Caco-2 (cell line): Measurements from ENCODE around the gene OLA1. TPM values are rescaled to one million over a fixed set of nuclear protein-coding genes. Genes with fewer than 3 reads are reported as not detected.

Source experiments
- BruUV-seq: library from RNA; stranded (reverse); fragments of 400-500 nt; replicated peaks from 2 replicates; lab custom pipeline; 2021; lab: Mats Ljungman, UMichigan
- CTCF ChIA-PET: fragments of 300-600 bp; sonication (Branson Sonifier 250); formaldehyde crosslinking; loops from one replicate; lab custom pipeline; 2022; ENCODE audit warnings: antibody characterized with exemption; lab: Charles Lee
- POLR2A ChIA-PET: fragments of 300-600 bp; sonication (Branson Sonifier 250); formaldehyde crosslinking; loops from one replicate; lab custom pipeline; 2022; ENCODE audit warnings: antibody characterized with exemption; lab: Charles Lee
- DNase-seq, 2 experiments: peaks; one replicate each; pipeline versions ENCODE4 v3.0.0 to v3.0.0-alpha.2; 2020 to 2022
- H3K27me3 ChIP-seq: replicated peaks from 2 replicates; pipeline ENCODE4 v1.6.0; 2011; ENCODE audit warnings: low read length; ENCODE audit not compliant: control insufficient read depth, insufficient read depth
- H3K36me3 ChIP-seq: 2 replicates; pipeline ENCODE4 v1.5.1; 2011; ENCODE audit warnings: low read length; ENCODE audit not compliant: control insufficient read depth, insufficient read depth
- H3K4me1 ChIP-seq: fragments of 250-450 bp; sonication (Bioruptor Pico); 2 replicates; pipeline ENCODE4 v1.5.1; 2020; ENCODE audit warnings: mild to moderate bottlenecking
- H3K4me3 ChIP-seq: 2 replicates; pipeline ENCODE4 v1.5.1; 2011; ENCODE audit warnings: low read depth, mild to moderate bottlenecking, control low read depth, low read length
- H3K9me3 ChIP-seq: fragments of 250-450 bp; sonication (Bioruptor Pico); 2 replicates; pipeline ENCODE4 v1.5.1; 2020; ENCODE audit warnings: mild to moderate bottlenecking, moderate library complexity
- H3K27ac Mint-ChIP-seq: one replicate; pipeline ENCODE4 v1.8.0; 2022; ENCODE audit warnings: mixed read lengths; ENCODE audit not compliant: unreplicated experiment
- H3K27me3 Mint-ChIP-seq: one replicate; pipeline ENCODE4 v1.8.0; 2022; ENCODE audit warnings: mixed read lengths; ENCODE audit not compliant: insufficient read depth, unreplicated experiment
- H3K36me3 Mint-ChIP-seq: one replicate; pipeline ENCODE4 v1.8.0; 2022; ENCODE audit warnings: mild to moderate bottlenecking, mixed read lengths; ENCODE audit not compliant: insufficient read depth, unreplicated experiment
- H3K4me1 Mint-ChIP-seq: one replicate; pipeline ENCODE4 v1.8.0; 2022; ENCODE audit warnings: low read depth, mixed read lengths; ENCODE audit not compliant: unreplicated experiment
- H3K4me3 Mint-ChIP-seq: one replicate; pipeline ENCODE4 v1.8.0; 2022; ENCODE audit warnings: mild to moderate bottlenecking, moderate library complexity, mixed read lengths; ENCODE audit not compliant: unreplicated experiment
- H3K9me3 Mint-ChIP-seq: one replicate; pipeline ENCODE4 v1.8.0; 2022; ENCODE audit warnings: mixed read lengths; ENCODE audit not compliant: unreplicated experiment
- CTCF ChIP-seq, 2 experiments: fragments of 200-600 bp in 1 of 2; IDR thresholded peaks; 1 replicate in 1 of 2; 2 replicates in 1 of 2; pipeline versions ENCODE4 v1.5.1 to v1.8.0; 2011 to 2022; ENCODE audit warnings: antibody characterized with exemption in 1 of 2, control low read depth in 1 of 2, inconsistent platforms in 1 of 2, low read depth in 1 of 2, low read length in 1 of 2, mild to moderate bottlenecking in 1 of 2, moderate library complexity in 1 of 2; ENCODE audit not compliant: insufficient read depth in 1 of 2, severe bottlenecking in 1 of 2, unreplicated experiment in 1 of 2
- intact Hi-C: fragments of 100-400 bp; cut with micrococcal nuclease; formaldehyde crosslinking; loops from one replicate; pipeline ENCODE4 v1.10.0; 2022; ENCODE audit not compliant: unreplicated experiment
- total RNA-seq: library from RNA; stranded (reverse); gene quantifications from 2 replicates; pipeline ENCODE4 v1.2.3, GENCODE V29; 2022

The OLA1 gene
- total RNA-seq, 1 experiment from 2014 or later, result 177 TPM

DNA sequence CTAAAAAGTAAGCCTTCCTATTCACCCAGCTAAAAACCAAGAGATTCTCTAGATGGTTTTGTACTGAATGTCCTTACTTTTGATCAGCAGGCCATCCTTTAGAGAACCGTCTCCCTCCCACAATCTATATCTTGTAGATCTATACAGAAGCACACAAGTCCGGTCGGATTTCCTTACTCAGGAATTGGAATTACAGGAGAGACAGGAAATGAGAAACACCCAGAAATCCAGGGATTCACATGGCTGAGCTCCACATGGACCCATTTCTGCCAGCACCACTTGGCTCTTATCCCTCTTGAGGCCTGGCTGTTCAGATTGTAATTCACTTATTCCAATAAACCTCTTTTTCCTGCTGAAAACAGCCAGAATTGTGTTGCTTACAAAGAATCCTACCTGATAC is 4.5 kb downstream of the OLA1 start:
- no peak for TF ChIP-seq CTCF (IDR thresholded peaks at IDR 0.05; ENCODE audit: insufficient read depth in 1 of 2, low read depth in 1 of 2, low read length in 1 of 2, severe bottlenecking in 1 of 2, unreplicated experiment in 1 of 2)
- H3K27ac Mint-ChIP-seq, result no peak overlapping the region
- no peak for DNase-seq
- H3K9me3 Mint-ChIP-seq, result no peaks in the 10 kb centered on the region
- CTCF ChIA-PET, result no interaction called here
- peaks cover 2% of the 10 kb centered on the region; the same call in 1 of the 2 replicates for H3K36me3 ChIP-seq
- BruUV-seq, result no TSS peak
- no peaks in the 10 kb centered on the region for H3K9me3 ChIP-seq
- intact Hi-C loops, result loop anchor here (10.0 kb wide), 1 partner anchor 279 kb away; the partner anchor contains the start of gene SP3
- peaks cover 6% of the 10 kb centered on the region; the same call in 1 of the 2 replicates for H3K4me1 ChIP-seq
- H3K27me3 Mint-ChIP-seq, result no peaks in the 10 kb centered on the region
- peaks cover 56% of the 10 kb centered on the region for H3K36me3 Mint-ChIP-seq
- POLR2A ChIA-PET, result no interaction called here
- H3K4me1 Mint-ChIP-seq, result peaks cover 6% of the 10 kb centered on the region
- H3K27me3 ChIP-seq, result no peaks in the 10 kb centered on the region
- no peak overlapping the region for H3K4me3 ChIP-seq
- no peak overlapping the region for H3K4me3 Mint-ChIP-seq

- POLR2A ChIA-PET, result interaction anchor here (0.6 to 1.0 kb wide), 2 partner anchors 8 to 60 kb away, joined by 5 to 11 read pairs; partner anchors contain the start of gene OLA1
- H3K4me1 Mint-ChIP-seq, result no peaks in the 10 kb centered on the region
- H3K36me3 Mint-ChIP-seq, result peaks cover 28% of the 10 kb centered on the region
- Histone ChIP-seq H3K4me3 (no peak overlapping the region), H3K9me3 (no peaks in the 10 kb centered on the region), H3K4me1 (no peaks in the 10 kb centered on the region), H3K36me3 (peaks cover 2% of the 10 kb centered on the region; the same call in 1 of the 2 replicates), H3K27me3 (no peaks in the 10 kb centered on the region)
- DNase-seq, result no peak
- H3K27ac Mint-ChIP-seq, result no peak overlapping the region
- H3K4me3 Mint-ChIP-seq, result no peak overlapping the region
- BruUV-seq, result no TSS peak
- no peaks in the 10 kb centered on the region for H3K27me3 Mint-ChIP-seq
- CTCF ChIA-PET, result interaction anchor here (0.6 to 1.1 kb wide), 2 partner anchors 101 to 833 kb away, joined by 4 read pairs; no protein-coding TSS in a partner anchor
- no peaks in the 10 kb centered on the region for H3K9me3 Mint-ChIP-seq
- TF ChIP-seq CTCF (IDR thresholded peaks at IDR 0.05; ENCODE audit: insufficient read depth in 1 of 2, low read depth in 1 of 2, low read length in 1 of 2, severe bottlenecking in 1 of 2, unreplicated experiment in 1 of 2), result no peak
- intact Hi-C loops, result loop anchor here (10.0 kb wide), 1 partner anchor 275 kb away; the partner anchor contains the start of gene SP3
These were observed 8.2 kb downstream of the OLA1 start for GRCh38 chr2:174240097-174240496.

- TF ChIP-seq CTCF (IDR thresholded peaks at IDR 0.05; ENCODE audit: insufficient read depth in 1 of 2, low read depth in 1 of 2, low read length in 1 of 2, severe bottlenecking in 1 of 2, unreplicated experiment in 1 of 2), result no peak
- H3K9me3 Mint-ChIP-seq, result no peaks in the 10 kb centered on the region
- BruUV-seq, result no TSS peak
- H3K27ac Mint-ChIP-seq, result no peak overlapping the region
- ChIA-PET CTCF (no interaction called here), POLR2A (no interaction called here)
- intact Hi-C loops, result no loop called here
- H3K27me3 Mint-ChIP-seq, result no peaks in the 10 kb centered on the region
- Histone ChIP-seq H3K4me3 (no peak overlapping the region), H3K4me1 (no peaks in the 10 kb centered on the region), H3K27me3 (no peaks in the 10 kb centered on the region), H3K36me3 (no peaks in the 10 kb centered on the region), H3K9me3 (no peaks in the 10 kb centered on the region)
- peaks cover 15% of the 10 kb centered on the region for H3K36me3 Mint-ChIP-seq
- H3K4me3 Mint-ChIP-seq, result no peak overlapping the region
- DNase-seq, result no peak
- H3K4me1 Mint-ChIP-seq, result peaks cover 7% of the 10 kb centered on the region
These were observed 11.9 kb downstream of the OLA1 start for GRCh38 chr2:174236429-174236828.
